IPS-NIHi11 (cell line): ENCODE data around the gene KREMEN1.

Experiments used
- DNase-seq: peaks from one replicate; pipeline ENCODE4 v3.0.0; 2012; ENCODE audit warnings: mixed read lengths, low spot score

The KREMEN1 gene

GRCh38 chr22:29152045-29152953 is 79.5 kb downstream of the KREMEN1 start:
- DNase-seq: peak; percentile 68

GRCh38 chr22:29152954-29153719 is 80.3 kb downstream of the KREMEN1 start:
- DNase-seq: no peak

GRCh38 chr22:29154364-29155048 is 81.7 kb downstream of the KREMEN1 start:
- peak; percentile 89 for DNase-seq

- DNase-seq: no peak
Measured at GRCh38 chr22:29155966-29156365, 83.1 kb downstream of the KREMEN1 start.

GRCh38 chr22:29156507-29156906 is 83.7 kb downstream of the KREMEN1 start:
- DNase-seq: peak; percentile 58

- DNase-seq: peak; percentile 45
Measured at GRCh38 chr22:29157759-29158535, 85.1 kb downstream of the KREMEN1 start.

- no peak for DNase-seq
Measured at GRCh38 chr22:29158546-29158945, 85.7 kb downstream of the KREMEN1 start.

- DNase-seq: no peak
Measured at GRCh38 chr22:29163808-29164207, 91.0 kb downstream of the KREMEN1 start.

GRCh38 chr22:29165321-29166060 is 92.7 kb downstream of the KREMEN1 start:
- DNase-seq: no peak

GRCh38 chr22:29166180-29166579 is 93.3 kb downstream of the KREMEN1 start:
- no peak for DNase-seq

- peak; percentile 3 for DNase-seq
Measured at GRCh38 chr22:29167032-29167911, 94.4 kb downstream of the KREMEN1 start.

- DNase-seq: no peak
Measured at GRCh38 chr22:29171721-29172120, 98.9 kb downstream of the KREMEN1 start.

- DNase-seq: no peak
Measured at GRCh38 chr22:29172216-29172615, 99.4 kb downstream of the KREMEN1 start.

GRCh38 chr22:29175312-29175835 is 102.5 kb downstream of the KREMEN1 start:
- no peak for DNase-seq

GRCh38 chr22:29183971-29184848 is 111.4 kb downstream of the KREMEN1 start:
- DNase-seq: no peak

- no peak for DNase-seq
Measured at GRCh38 chr22:29184849-29185490, 112.1 kb downstream of the KREMEN1 start.

- no peak for DNase-seq
Measured at GRCh38 chr22:29186302-29186701, 113.5 kb downstream of the KREMEN1 start.

GRCh38 chr22:29187831-29188230 is 115.0 kb downstream of the KREMEN1 start:
- peak; percentile 3 for DNase-seq
